Measurements from ENCODE around the gene PPP1R13B.
"Not testable (repeated sequence)": the region's sequence is repeated elsewhere in the genome, so short reads cannot be mapped to it uniquely, and the experiment has no call there.

PPP1R13B gene

DNA sequence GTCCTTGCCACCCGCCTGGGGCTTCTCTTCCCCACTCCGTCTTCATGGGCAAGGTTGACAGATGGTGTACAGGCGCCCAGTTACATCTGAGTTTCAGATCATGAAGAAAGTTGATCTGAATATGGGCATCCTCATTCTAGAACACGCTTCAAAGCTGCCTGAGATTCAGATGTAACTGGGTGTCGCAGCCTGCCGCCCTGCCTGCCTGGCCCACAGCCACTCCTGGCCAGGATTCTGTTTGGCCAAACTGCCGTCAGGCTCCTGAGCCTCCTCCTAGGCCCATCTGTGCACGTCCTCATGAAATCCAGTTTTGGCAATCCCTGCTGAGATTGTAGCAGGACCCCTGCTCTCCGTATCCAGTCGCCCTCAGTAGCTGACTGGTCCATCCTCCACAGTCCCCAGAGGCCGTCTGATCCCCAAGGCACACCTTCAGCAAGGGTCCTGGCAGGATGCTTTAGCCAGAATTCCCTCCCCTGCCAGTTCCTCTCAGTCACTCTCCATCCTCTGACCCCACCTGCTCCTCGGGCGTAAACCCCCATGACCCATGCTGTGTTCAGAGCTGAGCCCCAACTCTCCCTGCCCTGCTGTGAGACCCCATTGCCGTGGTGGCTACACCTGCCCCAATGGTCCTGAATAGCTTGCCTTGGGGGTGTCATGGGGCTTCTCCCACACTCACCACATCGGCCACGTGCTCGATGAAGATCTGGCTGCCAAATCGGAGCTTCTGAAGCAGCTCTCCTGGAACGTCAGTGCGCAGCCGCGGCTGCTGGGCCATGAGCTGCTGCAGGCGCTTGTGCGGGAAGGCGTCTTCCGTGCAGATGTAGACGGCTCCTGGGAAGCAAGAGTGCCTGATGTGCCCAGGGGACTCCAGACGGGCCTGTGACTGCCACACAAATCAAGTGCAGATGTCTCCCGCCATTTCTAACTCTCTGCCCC lies 144.6 kb downstream of the PPP1R13B start:
- no peak for DNase-seq (ENCODE audit: low read depth in 1 of 2, low spot score in 1 of 2)

DNA sequence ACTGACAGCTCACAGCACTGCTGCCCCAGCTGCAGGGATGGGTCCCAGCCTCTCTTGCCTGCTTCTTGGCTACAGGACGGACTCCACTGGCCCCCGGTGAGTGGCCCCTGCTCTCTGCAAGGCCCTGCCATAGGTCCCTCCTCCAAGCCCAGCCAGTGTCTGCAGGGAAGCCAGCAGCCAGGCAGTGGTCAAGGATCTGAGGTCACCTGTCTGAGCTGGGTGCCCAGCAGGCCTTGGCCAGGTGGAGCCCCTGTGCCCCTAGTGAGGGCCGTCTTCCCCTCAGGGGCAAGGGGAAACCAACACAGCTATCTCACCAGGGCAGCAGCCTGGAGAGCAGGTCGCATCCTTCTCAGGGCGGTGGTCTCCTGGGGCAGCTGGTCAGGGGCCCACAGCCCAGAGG lies 145.3 kb downstream of the PPP1R13B start:
- DNase-seq (ENCODE audit: low read depth in 1 of 2, low spot score in 1 of 2), result no peak

DNA sequence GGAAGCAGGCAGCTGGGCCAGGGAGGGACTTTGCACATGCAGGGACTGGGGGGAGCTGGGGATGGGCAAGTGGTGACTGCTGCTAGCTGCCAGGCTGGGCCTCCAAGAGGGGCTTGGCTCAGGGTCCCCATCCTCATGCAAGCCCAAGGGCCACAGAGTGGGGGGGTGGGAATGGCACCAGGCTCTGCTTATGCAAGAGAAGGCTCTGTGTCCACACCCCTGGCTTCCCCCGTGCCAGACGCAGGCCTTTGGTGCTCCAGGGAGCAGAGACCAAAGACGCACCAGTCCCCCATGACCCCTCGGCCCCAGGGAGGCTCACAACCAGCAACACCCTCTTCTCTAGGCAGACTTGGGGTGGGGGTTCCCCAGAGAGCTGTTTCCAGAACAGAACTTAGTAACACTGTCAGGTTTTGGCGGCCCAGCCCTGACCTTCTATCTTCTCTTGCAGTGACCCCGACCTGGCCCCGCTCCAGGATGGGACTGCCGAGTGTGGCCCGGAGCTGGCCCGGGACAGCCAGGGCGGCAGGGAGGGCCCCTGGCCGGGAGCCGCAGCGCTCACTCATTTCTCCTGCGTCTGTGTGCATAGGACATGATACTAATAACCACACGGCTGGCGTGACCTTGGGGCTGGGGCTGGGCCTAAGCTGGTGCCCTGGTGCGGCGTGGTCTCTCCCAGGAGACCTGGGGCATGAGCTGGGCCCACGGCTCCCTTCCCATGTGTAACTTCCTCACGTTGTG lies 146.5 kb downstream of the PPP1R13B start:
- no peak for DNase-seq (ENCODE audit: low read depth in 1 of 2, low spot score in 1 of 2)

DNA sequence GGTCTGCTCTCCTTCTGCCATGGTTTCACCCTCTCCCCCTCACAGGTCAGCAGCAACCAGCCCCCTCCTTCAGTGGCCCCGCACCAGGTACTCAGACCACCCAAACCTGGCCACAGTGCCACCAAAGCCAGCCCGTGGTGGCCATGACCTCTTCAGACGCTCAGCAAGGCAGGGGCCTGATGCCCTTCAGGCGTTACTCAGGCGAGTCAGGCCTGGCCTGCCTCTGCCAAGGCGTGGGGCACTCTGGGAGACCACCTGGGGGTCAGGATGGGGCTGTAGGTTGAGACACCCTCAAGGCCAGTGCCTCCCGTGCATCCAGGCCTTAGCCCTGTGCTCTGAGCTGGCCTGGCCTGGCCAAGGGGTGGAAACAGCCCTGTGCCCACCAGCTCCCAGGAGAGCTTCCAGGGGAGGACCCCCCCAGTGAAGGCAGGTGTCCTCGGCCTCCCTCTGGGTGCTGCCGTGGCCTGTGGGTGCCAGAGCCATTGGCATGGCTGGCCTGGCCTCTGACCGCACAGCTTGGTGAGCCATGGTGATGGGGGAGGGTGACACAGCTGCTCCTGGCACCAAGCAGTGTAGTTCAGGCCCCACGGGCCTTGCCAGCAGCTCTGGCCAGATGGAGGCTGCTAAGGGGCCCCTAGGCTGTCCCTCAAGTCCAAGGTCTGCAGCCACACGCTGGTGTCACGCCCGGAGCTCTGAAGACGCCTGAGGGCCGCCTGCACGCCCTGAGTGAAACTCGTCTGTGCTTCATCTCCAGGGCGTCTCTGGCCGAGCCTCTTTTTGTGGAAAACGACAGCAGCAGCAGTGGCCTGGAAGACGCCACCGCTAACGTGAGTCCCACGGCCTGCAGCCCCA lies 147.2 kb downstream of the PPP1R13B start:
- no peak for DNase-seq (ENCODE audit: low read depth in 1 of 2, low spot score in 1 of 2)

DNA sequence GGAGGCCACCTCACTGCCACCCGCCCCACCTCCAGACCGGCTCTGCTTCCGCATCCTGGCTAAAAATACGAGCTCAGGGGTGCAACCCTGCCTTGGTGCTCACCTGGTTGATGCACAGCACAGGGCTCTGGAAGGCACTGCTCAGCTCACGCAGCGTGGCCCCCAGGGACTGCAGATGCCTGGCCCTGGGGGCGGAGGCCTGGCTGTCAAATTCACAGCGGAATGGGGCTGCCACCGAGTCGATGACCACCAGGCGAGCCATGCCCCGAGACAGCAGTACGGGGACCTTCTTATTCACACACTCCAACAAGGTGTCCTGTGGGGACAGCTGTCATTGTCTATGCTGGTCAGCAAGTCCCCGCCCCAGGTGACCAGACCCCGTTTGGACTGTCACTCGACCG lies 148.1 kb downstream of the PPP1R13B start:
- no peak for DNase-seq (ENCODE audit: low read depth in 1 of 2, low spot score in 1 of 2)

DNA sequence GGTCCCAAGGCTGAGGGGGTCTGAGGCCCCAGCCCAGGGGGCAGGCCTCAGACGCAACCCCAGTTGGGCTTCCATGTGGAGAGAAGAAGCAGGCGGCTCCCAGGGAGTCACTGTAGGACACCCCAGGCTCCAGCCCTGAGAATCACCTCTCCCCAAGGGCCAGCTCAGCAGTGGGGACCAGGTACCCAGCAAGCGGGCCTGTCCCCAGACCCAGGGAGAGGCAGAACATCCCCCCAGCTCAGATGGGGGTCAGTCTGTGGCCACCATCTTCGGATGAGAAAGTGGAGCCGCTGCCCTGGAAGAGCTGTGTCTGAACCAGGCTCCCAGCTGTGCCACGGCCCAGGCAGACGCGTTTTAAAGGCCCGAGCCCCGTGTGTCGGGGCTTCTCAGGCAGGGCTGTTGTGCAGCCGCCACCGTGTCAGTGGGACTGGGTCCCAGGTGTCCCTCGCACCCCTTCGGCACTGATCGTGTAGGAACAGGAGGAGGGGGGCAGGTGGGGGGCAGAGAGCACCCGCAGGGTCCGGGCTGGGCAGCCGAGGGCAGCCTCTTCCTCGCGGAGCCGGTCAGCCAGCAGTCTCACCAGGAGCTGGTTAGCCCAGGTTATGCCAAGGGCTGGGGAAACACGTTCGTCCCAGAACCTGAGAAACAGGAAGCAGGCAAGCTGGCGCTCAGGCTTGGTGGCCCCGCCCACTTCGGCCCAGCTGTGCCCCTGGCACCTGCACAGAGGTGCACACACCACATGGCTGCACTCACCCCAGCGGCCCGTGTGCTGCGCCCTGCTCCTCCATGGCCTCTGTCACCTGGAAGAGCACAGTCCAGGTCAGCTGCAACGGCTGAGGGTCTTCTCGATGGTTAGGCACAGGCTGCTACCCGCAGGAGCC lies 148.8 kb downstream of the PPP1R13B start:
- DNase-seq (ENCODE audit: low read depth in 1 of 2, low spot score in 1 of 2), result no peak

DNA sequence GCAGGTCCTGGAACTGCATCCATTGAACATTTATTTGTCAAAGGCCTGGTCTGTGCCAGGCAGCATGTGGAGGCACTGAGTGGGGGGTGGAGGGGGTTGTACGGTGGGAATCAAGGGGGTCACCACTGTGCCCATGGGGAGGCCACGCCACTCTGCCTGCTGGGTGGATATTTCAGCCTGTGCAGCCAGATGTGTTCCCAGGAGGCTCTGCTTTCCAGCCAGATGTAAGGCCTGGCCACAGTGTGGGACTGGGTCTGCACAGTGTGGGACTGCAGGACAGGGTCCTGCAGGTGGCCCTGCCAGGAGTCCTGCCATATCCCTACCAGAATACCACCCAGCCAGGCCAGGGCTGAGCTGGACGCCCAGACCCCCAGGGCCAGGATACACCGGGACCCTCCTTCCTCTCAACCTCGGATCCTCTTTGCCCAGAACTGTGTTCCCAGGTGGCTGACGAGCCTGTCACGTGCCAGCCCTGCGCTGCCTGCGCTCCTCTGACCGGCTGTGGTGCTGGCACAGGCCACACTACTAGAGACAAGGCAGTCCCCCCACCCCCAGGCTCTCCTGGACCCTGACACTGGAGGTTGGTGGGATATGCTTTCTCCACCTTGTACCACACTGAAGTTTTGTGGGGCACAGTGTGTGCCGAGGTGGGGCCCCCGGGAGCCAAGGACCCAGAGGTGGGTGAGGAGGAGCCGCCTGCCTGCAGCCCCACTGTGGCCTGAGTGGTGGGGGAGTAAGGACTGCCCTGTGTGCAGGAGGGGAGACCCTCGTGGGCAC lies 149.6 kb downstream of the PPP1R13B start:
- no peak for DNase-seq (ENCODE audit: low read depth in 1 of 2, low spot score in 1 of 2)

DNA sequence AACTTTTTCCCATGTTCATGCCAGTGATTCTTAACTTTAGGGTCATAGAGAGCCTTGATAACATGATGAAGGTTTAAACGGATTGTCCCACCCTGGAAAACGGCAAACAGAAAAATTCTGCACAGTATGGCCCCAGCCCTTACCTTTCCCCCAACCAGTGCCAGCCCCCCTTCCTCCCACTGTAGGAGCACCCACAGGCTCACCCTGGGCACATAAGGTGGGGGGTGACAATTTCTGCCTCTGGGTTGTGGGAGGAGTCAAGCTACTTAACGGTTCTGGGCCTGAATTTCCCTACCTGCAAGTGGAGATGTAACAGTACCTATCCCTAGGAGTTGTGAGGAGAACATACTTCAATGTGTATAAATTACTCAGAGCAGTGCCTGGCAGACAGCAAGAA lies 150.2 kb downstream of the PPP1R13B start:
- DNase-seq (ENCODE audit: low read depth in 1 of 2, low spot score in 1 of 2), result no peak

DNA sequence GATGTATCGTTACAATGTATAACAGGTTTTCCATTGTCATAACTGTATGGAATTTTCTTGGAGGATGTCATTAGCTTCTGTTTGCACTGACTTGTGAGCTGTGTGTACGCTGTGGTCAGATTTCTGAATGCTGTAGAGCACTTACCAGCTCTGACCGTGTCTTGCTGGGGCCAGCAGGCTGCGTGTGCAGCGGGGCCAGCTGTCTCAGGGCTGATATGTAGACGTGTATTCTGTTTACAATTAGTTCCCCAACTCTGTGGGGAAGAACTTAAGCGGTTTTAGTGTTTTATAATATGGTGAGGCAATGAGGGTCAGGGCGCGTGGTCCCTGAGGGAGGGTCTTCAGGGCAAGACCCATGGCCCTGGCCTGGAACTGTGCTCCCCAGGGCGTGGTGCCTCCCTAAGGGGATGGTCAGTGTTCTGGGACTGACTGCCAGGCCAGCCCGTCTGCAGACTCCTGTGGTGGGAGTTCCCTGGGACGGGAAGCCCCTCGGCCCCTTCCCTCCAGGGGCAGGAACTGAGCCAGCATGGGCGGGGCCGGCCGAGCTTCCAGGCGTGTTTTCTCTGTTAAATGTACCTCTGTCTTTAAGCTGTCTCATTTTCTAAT lies 150.8 kb downstream of the PPP1R13B start:
- DNase-seq (ENCODE audit: low read depth in 1 of 2, low spot score in 1 of 2), result no peak

DNA sequence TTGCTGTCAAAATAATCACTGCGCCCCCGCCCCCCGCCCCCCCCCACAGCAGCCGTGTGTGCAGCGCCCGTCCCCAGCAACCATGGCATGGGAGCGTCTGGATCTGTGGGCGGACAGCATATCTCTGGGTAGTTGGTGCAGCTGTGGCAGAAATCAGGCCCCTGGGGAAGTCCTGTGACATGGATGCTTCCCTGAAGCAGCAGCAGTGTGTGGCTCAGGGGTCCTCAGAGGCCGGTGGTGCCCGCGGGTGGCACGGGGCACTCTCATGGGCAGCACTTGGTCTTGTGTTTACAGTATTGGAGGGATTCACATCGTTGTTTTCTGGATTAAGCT lies 151.3 kb downstream of the PPP1R13B start:
- DNase-seq (ENCODE audit: low read depth in 1 of 2, low spot score in 1 of 2), result no peak

DNA sequence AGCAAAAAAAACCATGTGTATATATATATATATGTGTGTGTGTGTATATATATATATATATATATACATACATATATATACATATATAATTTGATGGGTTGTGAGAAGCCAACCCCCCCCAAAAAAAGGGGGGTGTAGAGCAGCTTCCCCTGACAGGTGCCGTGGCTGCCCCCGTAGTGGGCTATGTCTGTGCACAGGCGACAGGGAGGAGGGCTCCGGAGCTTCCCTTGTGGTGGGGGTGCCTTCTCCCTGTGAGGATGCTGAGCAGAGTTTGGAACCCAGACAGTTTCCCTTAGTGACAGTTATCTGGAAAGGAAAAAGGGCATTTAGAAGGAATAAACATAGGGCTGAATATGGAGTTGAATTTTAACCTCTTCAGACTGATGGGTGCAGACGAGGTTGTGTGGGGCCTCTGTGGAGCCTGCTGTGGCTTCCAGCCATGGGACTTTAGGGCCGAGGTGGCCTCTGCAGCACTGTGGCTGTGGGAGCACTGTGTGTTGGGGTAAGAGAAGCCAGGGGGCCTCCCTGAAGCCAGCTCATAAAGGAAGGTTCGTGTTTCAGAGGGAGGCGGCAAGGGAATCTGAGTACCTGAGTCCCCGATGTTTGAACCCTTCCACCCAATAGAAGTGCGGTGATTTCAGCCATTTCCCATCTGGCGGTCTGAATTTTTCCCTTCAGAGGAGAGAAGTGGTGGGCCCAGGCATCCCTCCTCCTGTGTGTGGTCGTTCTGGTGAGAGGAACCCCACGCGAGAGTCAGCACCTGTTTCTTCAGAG lies 151.9 kb downstream of the PPP1R13B start:
- no peak for DNase-seq (ENCODE audit: low read depth in 1 of 2, low spot score in 1 of 2)

DNA sequence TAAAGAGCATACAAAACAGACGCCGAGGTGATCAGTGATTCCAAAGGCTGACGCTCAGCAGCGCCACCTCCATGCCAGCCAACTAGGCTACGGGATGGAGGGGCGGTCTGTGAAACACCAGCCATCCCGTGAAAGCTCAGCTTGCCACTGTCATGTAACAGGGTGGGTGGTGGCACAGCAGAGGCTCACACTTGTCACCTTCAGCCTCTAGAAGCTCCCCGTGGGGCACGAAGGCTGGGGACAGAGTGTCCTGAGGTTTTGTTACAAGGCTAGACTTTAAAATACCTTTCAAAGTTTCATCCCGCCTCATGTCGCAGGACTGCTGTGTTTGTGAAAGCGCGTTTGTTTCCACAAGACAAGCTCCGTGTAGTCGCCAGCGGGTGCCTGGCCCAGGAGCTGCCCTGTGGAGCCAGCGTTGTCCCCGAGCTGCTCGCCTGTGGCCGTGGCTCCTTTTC lies 152.8 kb downstream of the PPP1R13B start:
- DNase-seq (ENCODE audit: low read depth in 1 of 2, low spot score in 1 of 2), result no peak

DNA sequence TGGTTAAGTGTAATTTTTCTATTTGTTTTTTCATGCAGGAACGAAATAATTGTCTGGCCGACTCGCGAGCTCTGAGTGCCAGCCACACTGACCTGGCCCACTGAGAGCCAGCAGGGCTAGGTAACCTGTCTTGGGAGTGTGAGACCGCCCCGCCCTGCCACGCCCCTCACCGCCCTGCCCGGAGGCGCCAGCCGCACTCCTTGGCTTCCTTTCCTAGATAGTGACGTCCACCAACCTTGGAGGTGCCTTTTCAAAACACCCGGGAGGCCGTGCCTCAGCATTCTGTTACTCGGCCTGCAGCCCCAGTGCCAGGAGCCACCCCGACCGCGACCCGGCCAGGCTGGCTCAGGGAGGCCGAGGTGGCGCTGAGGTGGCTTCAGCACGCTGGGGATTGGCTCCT lies 153.9 kb downstream of the PPP1R13B start:
- no peak for DNase-seq (ENCODE audit: low read depth in 1 of 2, low spot score in 1 of 2)

DNA sequence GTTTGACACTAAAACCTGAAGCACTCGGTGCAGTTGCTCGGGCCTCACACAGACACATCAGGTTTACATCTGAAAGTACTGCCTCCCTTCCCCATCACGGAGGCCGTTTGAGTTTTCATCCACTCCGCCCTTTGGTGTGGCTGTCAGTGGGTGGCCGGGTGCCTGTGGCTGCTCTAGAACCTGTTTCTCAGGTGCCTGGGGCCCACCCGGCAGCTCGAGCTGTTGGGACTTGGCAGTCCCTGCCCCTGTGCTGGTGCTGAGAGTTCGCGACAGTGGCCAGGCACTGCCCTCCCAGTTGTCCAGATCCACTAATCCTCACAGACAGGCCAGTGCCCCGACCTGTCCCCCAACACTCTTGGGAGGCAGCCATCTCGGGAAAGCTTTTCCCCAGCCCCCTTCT lies 154.5 kb downstream of the PPP1R13B start:
- DNase-seq (ENCODE audit: low read depth in 1 of 2, low spot score in 1 of 2), result no peak

DNA sequence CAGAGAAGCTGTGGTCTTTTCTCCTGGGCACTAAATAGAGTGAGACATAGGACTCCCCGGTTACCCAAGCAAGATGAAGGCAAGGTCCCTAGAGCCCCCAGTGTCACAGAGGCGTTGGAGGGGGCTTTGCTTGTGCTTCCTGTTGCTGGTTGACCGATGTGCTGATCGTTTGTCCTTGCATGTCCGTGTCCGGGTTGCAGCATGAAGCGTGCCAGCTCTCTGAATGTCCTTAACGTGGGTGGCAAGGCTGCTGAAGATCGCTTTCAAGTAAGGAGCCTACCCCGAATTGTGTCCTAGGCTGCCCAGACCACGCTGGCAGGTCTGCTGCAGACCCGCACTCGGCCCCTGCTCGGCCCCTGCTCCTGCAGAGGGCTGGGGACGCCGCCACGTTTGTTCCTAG lies 155.2 kb downstream of the PPP1R13B start:
- DNase-seq (ENCODE audit: low read depth in 1 of 2, low spot score in 1 of 2), result no peak

DNA sequence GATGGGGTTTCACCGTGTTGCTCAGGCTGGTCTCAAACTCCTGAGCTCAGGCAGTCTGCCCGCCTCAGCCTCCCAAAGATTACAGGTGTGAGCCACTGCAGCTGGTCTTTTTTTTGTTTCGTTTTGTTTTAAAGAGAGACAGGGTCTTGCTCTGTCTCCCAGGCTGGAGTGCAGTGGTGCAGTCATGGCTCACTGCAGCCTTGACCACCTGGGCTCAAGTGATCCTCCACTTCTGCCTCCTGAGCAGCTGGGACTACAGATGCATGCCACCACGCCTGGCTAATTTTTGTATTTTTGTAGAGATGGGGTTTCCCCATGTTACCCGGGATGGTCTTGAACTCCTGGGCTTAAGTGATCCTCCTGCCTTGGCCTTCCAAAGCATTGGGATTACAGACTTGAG lies 155.7 kb downstream of the PPP1R13B start:
- not testable (repeated sequence) for DNase-seq (ENCODE audit: low read depth in 1 of 2, low spot score in 1 of 2)

DNA sequence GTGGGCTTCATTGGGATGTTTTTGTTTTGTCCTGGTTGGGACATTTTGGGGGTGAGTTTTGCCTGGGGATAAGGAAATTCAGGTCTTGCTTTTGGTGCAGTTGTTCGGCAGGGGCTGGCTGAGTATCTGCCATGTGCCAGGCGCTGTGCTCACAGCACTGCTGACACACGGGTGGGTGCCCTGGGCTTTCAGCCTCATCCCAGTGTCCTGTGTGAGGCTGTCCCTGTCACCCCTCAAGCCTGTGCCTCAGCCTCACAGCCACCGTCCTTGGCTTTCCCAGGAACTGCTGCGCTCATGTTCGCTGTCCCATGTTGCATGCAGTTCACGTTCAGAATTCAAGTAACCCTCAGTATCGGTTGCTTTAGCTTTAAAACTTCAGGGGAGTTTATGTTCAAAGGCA lies 157.0 kb downstream of the PPP1R13B start:
- no peak for DNase-seq (ENCODE audit: low read depth in 1 of 2, low spot score in 1 of 2)
